NOMO-1 treated with dmso at 0.1 percent for 144 hours (cell line): ENCODE results near the gene IFIT3.

ENCODE experiments used
- DNase-seq: peaks from one replicate; lab custom pipeline; 2025; ENCODE audit not compliant: unreplicated experiment; lab: John Stamatoyannopoulos, UW

IFIT3 gene

GRCh38 chr10:89389254-89389653, 61.5 kb downstream of the IFIT3 start:
- no peak for DNase-seq
